WERI-Rb-1 (cell line): Measurements from ENCODE around the gene KCNC1.

Source experiments
- DNase-seq: peaks from one replicate; pipeline ENCODE4 v3.0.0-alpha.2; 2020
- H3K27ac ChIP-seq: fragments of 250-450 bp; sonication (Bioruptor Pico); 2 replicates; pipeline ENCODE4 v1.5.1; 2020; ENCODE audit warnings: mild to moderate bottlenecking, moderate library complexity
- H3K27me3 ChIP-seq: fragments of 250-450 bp; sonication (Bioruptor Pico); 2 replicates; pipeline ENCODE4 v1.5.1; 2021; ENCODE audit warnings: mild to moderate bottlenecking, low read depth, moderate library complexity; ENCODE audit not compliant: insufficient read depth, severe bottlenecking
- H3K36me3 ChIP-seq: fragments of 250-450 bp; sonication (Bioruptor Pico); 2 replicates; pipeline ENCODE4 v1.5.1; 2020; ENCODE audit warnings: mild to moderate bottlenecking, moderate library complexity
- H3K4me3 ChIP-seq: 2 replicates; pipeline ENCODE4 v1.5.1; 2011; ENCODE audit warnings: low read depth, mild to moderate bottlenecking, control low read depth, low read length
- H3K9me3 ChIP-seq: fragments of 250-450 bp; sonication (Bioruptor Pico); 2 replicates; pipeline ENCODE4 v1.5.1; 2021; ENCODE audit warnings: mild to moderate bottlenecking, moderate library complexity; ENCODE audit not compliant: severe bottlenecking
- TF ChIP-seq, protein P1 (sequence below): IDR thresholded peaks from 2 replicates; pipeline ENCODE4 v1.5.1; 2011; ENCODE audit warnings: low read depth, mild to moderate bottlenecking, control low read depth, inconsistent platforms, low read length

Gene KCNC1

DNA sequence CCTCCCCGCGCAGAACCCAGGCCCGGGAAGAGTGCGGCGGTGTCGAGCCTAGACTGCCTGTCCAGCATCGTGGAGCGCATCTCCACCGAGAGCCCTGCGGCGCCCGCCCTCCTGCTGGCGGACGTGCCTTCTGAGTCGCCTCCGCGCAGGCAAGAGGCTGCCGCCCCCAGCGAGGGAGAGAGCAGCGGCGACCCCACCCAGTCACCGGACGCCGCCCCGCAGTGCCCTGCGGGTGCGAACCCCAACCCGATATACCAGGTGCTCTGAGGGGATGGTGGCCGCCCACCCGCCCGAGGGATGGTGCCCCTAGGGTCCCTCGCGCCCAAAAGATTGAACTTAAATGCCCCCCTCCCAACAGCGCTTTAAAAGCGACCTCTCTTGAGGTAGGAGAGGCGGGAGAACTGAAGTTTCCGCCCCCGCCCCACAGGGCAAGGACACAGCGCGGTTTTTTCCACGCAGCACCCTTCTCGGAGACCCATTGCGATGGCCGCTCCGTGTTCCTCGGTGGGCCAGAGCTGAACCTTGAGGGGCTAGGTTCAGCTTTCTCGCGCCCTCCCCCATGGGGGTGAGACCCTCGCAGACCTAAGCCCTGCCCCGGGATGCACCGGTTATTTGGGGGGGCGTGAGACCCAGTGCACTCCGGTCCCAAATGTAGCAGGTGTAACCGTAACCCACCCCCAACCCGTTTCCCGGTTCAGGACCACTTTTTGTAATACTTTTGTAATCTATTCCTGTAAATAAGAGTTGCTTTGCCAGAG is 13.2 kb upstream of the KCNC1 start:
- Histone ChIP-seq H3K4me3 (peak overlapping the region; percentile 61), H3K9me3 (no peaks in the 10 kb centered on the region), H3K36me3 (no peaks in the 10 kb centered on the region), H3K27me3 (no peaks in the 10 kb centered on the region), H3K27ac (peak overlapping the region; percentile 70)
- TF ChIP-seq, protein P1, sequence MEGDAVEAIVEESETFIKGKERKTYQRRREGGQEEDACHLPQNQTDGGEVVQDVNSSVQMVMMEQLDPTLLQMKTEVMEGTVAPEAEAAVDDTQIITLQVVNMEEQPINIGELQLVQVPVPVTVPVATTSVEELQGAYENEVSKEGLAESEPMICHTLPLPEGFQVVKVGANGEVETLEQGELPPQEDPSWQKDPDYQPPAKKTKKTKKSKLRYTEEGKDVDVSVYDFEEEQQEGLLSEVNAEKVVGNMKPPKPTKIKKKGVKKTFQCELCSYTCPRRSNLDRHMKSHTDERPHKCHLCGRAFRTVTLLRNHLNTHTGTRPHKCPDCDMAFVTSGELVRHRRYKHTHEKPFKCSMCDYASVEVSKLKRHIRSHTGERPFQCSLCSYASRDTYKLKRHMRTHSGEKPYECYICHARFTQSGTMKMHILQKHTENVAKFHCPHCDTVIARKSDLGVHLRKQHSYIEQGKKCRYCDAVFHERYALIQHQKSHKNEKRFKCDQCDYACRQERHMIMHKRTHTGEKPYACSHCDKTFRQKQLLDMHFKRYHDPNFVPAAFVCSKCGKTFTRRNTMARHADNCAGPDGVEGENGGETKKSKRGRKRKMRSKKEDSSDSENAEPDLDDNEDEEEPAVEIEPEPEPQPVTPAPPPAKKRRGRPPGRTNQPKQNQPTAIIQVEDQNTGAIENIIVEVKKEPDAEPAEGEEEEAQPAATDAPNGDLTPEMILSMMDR: no peak
- DNase-seq: peak; percentile 63

DNA sequence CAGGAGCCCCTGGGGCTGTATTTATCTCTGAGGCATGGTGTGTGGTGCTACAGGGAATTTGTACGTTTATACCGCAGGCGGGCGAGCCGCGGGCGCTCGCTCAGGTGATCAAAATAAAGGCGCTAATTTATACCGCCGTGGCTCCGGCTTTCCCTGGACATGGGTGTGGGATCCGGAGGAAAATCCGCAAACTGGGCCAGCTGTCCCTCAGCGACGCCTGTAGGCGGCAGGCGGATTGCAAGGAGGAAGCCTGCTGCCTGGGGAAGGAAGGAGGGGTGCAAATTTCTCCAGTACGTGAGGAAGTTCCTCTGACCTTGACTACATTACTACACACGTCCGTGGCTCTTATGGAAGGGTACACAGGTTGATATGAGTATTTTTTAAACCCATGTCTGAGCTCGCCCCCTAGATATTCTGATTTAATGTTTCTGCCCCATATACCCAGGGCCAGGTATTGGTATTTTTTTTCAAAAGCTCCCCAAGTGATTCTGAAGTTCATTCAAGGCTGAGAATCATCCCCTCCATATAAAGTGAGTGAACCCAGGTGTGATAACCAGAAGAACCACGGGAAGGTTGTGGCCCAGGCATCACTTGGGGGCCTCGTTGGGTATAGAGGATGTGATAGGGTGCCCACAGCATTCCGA is 12.5 kb upstream of the KCNC1 start:
- H3K9me3 ChIP-seq: no peaks in the 10 kb centered on the region
- H3K36me3 ChIP-seq: no peaks in the 10 kb centered on the region
- H3K27me3 ChIP-seq: no peaks in the 10 kb centered on the region
- TF ChIP-seq, protein P1: peak; percentile 91
- DNase-seq: peak; percentile 82
- no peak overlapping the region for H3K27ac ChIP-seq
- peak overlapping the region; percentile 61 for H3K4me3 ChIP-seq

DNA sequence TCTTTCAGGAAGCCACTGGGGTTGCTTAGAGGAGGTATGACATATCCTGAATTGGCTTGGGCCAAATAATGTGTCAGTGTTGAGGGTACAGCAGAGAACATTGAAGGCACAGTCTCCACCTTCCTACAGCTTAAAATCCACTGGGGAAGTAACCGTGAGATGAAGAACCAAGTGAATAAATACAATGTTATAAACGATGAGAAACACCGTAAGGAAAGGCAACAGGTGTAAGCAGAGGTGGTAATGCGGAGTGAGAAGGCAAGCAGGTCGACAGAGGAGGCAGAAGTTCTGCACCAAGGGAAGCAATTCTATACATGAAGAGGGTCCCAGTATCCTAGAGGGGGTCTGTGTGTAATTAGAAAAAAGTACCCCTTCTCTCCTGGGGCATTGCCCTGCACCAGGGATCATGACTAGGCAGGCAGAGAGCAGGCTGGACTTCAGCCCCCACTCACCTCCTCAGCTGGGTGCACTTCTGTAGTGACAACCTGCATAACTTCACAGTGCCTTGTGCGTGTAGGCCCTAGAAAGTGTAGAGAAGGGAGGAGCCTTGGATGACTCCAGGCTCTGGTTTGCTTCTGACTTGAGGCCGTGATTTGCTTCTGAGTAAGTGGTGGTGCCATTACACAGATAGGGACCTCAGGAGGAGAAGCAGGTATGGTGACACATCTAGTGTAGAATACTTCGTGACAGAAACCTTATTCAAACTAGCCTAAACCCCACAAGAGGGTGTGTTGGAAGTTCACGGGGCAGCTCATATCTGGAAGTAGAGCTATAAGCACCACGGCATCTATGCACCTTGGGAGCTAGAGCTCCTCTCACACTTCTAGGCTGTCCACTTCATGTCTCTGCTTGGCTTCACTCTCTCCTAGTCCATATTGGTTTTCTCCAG is 10.3 kb upstream of the KCNC1 start:
- no peaks in the 10 kb centered on the region for H3K27me3 ChIP-seq
- no peaks in the 10 kb centered on the region for H3K36me3 ChIP-seq
- no peak for DNase-seq

DNA sequence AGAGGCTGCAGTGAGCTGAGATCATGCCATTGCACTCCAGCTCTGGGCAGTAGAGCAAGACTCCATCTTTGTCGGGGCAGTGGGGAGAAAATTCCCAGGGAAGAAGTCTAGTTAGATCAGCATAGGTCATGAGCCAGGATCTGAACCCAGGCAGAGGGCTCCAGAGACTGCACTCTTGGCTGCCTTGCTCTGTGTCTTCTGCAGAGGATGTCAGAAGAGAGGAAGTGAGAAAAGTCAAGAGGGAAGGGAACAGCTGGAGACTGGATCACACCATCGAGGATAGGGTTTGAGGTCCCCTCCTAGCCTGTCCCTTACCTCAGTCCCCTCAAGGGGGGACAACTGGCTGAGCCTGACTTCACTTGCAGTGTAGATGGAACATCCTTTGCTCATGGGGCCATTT is 9.4 kb upstream of the KCNC1 start:
- no peaks in the 10 kb centered on the region for H3K36me3 ChIP-seq

More for the DNA sequence above, 10.3 kb upstream of the KCNC1 start:
- TF ChIP-seq, protein P1: no peak
- no peak overlapping the region for H3K4me3 ChIP-seq
- H3K9me3 ChIP-seq: no peaks in the 10 kb centered on the region
- H3K27ac ChIP-seq: no peak overlapping the region

DNA sequence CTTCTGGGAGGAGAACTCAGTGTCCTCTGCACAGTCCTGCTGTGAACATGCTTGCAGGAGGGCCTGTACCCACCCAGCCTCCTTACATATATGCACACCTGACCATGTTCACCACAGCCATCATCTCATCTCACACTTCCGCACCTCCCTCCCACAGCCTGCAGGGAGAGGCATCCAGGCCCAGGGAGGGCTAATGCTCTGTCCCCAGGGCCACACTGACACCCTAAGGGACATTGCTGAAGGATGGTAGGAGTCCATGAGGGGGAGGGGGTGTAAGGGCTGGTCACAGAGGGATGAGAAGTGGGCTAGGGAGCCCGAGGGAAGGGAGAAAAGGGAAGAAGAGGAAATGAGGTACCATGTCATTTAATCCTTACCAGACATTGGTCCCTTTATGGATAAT is 4.4 kb upstream of the KCNC1 start:
- no peak for DNase-seq
- H3K27ac ChIP-seq: no peak overlapping the region
- H3K36me3 ChIP-seq: 0 out of 2 replicates have a peak, but pooled peaks cover 2% of the 10 kb centered on the region
- no peaks in the 10 kb centered on the region for H3K27me3 ChIP-seq
- H3K4me3 ChIP-seq: no peak overlapping the region
- H3K9me3 ChIP-seq: no peaks in the 10 kb centered on the region
- TF ChIP-seq, protein P1: no peak

More for the DNA sequence above, 9.4 kb upstream of the KCNC1 start:
- no peak overlapping the region for H3K27ac ChIP-seq
- no peak overlapping the region for H3K4me3 ChIP-seq
- no peak for DNase-seq
- H3K27me3 ChIP-seq: no peaks in the 10 kb centered on the region
- TF ChIP-seq, protein P1: no peak
- no peaks in the 10 kb centered on the region for H3K9me3 ChIP-seq
